Fibroblast of skin of left biceps (primary cell): Measurements from ENCODE around the gene XRCC4.
"Not testable (repeated sequence)": the region's sequence is repeated elsewhere in the genome, so short reads cannot be mapped to it uniquely, and the experiment has no call there.

Experiments
- DNase-seq, 2 experiments: peaks; one replicate each; pipeline ENCODE4 v3.0.0-alpha.2; 2013; ENCODE audit warnings: low read depth in 2 of 2

XRCC4 gene

GRCh38 chr5:83353231-83353630 is 275.9 kb downstream of the XRCC4 start:
- DNase-seq: no peak

GRCh38 chr5:83353774-83354173 is 276.4 kb downstream of the XRCC4 start:
- no peak for DNase-seq

GRCh38 chr5:83354958-83355357 is 277.6 kb downstream of the XRCC4 start:
- no peak for DNase-seq

GRCh38 chr5:83355482-83356014 is 278.2 kb downstream of the XRCC4 start:
- not testable (repeated sequence) for DNase-seq

GRCh38 chr5:83357621-83358231 is 280.4 kb downstream of the XRCC4 start:
- DNase-seq: no peak

GRCh38 chr5:83360573-83360972 is 283.2 kb downstream of the XRCC4 start:
- DNase-seq: no peak

GRCh38 chr5:83362526-83362925 is 285.2 kb downstream of the XRCC4 start:
- no peak for DNase-seq

GRCh38 chr5:83363111-83363885 is 286.0 kb downstream of the XRCC4 start:
- DNase-seq: no peak

- no peak for DNase-seq
Measured at GRCh38 chr5:83363886-83364275, 286.5 kb downstream of the XRCC4 start.

GRCh38 chr5:83364312-83365299 is 287.3 kb downstream of the XRCC4 start:
- DNase-seq: no peak

GRCh38 chr5:83368319-83368718 is 291.0 kb downstream of the XRCC4 start:
- peak; percentile 51 to 58 for DNase-seq

GRCh38 chr5:83368835-83369234 is 291.5 kb downstream of the XRCC4 start:
- no peak for DNase-seq

GRCh38 chr5:83370957-83371356 is 293.6 kb downstream of the XRCC4 start:
- DNase-seq: no peak

- no peak for DNase-seq
Measured at GRCh38 chr5:83371726-83372125, 294.4 kb downstream of the XRCC4 start.

GRCh38 chr5:83374547-83374946 is 297.2 kb downstream of the XRCC4 start:
- DNase-seq: no peak

- peak; percentile 30 to 37 for DNase-seq
Measured at GRCh38 chr5:83375049-83375745, 297.9 kb downstream of the XRCC4 start.

- no peak for DNase-seq
Measured at GRCh38 chr5:83376461-83376860, 299.1 kb downstream of the XRCC4 start.

- peak; percentile 59 to 69 for DNase-seq
Measured at GRCh38 chr5:83377131-83377865, 300.0 kb downstream of the XRCC4 start.

GRCh38 chr5:83378624-83379289 is 301.4 kb downstream of the XRCC4 start:
- DNase-seq: no peak

- DNase-seq: no peak
Measured at GRCh38 chr5:83385812-83386211, 308.5 kb downstream of the XRCC4 start.
